ENCODE measurements around the gene MINK1. TPM values are rescaled to one million over a fixed set of nuclear protein-coding genes. Genes with fewer than 3 reads are reported as not detected.

MINK1 gene
- total and polyA plus RNA-seq, 2 of the 13 experiments (the other 11 are each of a cell fraction or from before 2014, with no cell fraction given): 17.2 to 63.9 TPM

DNA sequence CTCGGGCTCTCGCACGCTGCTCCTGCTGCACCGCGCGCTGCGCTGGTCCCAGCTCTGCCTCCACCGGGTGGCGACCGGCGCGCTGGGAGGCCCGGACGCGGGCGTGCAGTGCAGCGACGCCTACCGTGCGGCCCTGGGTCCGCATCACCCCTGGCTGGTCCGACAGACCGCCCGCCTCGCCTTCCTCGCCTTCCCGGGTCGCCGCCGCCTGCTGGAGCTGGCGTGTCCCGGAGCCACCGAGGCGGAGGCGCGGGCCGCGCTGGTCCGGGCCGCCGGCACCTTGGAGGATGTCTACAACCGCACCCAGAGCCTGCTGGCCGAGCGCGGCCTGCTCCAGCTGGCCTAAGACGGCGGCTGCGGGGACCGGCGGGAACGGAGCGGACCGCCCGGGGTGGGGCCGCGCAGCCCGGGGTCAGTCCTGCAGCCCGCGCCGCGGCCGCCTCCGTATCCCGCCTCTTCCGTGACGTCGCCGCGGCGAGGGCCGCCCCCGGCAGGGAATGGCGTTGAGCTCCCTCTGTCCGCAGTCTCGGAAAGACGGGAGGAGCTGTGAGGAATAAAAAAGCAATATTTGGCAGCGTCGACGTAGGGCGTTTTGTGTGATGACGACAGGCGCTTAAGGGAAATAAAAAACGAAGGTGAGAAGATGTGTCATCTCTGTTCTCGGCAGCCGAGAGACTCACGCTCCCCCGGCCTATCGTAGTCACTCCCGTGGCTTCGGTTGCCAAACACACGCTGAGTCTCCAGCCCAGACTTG lies 43.0 kb upstream of the MINK1 start (continued):
- TF ChIP-seq, protein P1, sequence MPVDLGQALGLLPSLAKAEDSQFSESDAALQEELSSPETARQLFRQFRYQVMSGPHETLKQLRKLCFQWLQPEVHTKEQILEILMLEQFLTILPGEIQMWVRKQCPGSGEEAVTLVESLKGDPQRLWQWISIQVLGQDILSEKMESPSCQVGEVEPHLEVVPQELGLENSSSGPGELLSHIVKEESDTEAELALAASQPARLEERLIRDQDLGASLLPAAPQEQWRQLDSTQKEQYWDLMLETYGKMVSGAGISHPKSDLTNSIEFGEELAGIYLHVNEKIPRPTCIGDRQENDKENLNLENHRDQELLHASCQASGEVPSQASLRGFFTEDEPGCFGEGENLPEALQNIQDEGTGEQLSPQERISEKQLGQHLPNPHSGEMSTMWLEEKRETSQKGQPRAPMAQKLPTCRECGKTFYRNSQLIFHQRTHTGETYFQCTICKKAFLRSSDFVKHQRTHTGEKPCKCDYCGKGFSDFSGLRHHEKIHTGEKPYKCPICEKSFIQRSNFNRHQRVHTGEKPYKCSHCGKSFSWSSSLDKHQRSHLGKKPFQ (CRISPR knock-in tag; IDR thresholded peaks at IDR 0.05; ENCODE audit: insufficient replicate concordance): no peak
- TF ChIP-seq TEAD2 (CRISPR knock-in tag; IDR thresholded peaks at IDR 0.05) (no peak), ZEB1 (IDR thresholded peaks at IDR 0.05; ENCODE audit: insufficient replicate concordance, low read depth) (peak; percentile 16), BCLAF1 (IDR thresholded peaks at IDR 0.05) (no peak), ZKSCAN8 (CRISPR knock-in tag; IDR thresholded peaks at IDR 0.05; ENCODE audit: borderline replicate concordance) (no peak), SMYD3 (CRISPR knock-in tag; IDR thresholded peaks at IDR 0.05) (no peak), ZNF225 (CRISPR knock-in tag; IDR thresholded peaks at IDR 0.05) (peak; percentile 67), THAP7 (CRISPR knock-in tag; IDR thresholded peaks at IDR 0.05) (no peak; the same call in 1 of the 2 replicates), GABPB1 (CRISPR knock-in tag; IDR thresholded peaks at IDR 0.05) (peak; percentile 88), ZNF839 (CRISPR knock-in tag; IDR thresholded peaks at IDR 0.05; ENCODE audit: borderline replicate concordance) (no peak), ZBTB10 (CRISPR knock-in tag; IDR thresholded peaks at IDR 0.05; ENCODE audit: borderline replicate concordance) (peak; percentile 76), ARID2 (CRISPR knock-in tag; IDR thresholded peaks at IDR 0.05; ENCODE audit: borderline replicate concordance) (peak; percentile 95), MTF2 (CRISPR knock-in tag; IDR thresholded peaks at IDR 0.05; ENCODE audit: borderline replicate concordance) (no peak), ZBTB42 (CRISPR knock-in tag; IDR thresholded peaks at IDR 0.05) (no peak), ZNF382 (CRISPR knock-in tag; IDR thresholded peaks at IDR 0.05; ENCODE audit: borderline replicate concordance) (no peak), RELA (CRISPR knock-in tag; IDR thresholded peaks at IDR 0.05) (no peak), MED8 (CRISPR knock-in tag; IDR thresholded peaks at IDR 0.05; ENCODE audit: insufficient replicate concordance) (peak; percentile 6)
- TF ChIP-seq, protein P2, sequence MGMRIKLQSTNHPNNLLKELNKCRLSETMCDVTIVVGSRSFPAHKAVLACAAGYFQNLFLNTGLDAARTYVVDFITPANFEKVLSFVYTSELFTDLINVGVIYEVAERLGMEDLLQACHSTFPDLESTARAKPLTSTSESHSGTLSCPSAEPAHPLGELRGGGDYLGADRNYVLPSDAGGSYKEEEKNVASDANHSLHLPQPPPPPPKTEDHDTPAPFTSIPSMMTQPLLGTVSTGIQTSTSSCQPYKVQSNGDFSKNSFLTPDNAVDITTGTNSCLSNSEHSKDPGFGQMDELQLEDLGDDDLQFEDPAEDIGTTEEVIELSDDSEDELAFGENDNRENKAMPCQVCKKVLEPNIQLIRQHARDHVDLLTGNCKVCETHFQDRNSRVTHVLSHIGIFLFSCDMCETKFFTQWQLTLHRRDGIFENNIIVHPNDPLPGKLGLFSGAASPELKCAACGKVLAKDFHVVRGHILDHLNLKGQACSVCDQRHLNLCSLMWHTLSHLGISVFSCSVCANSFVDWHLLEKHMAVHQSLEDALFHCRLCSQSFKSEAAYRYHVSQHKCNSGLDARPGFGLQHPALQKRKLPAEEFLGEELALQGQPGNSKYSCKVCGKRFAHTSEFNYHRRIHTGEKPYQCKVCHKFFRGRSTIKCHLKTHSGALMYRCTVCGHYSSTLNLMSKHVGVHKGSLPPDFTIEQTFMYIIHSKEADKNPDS (CRISPR knock-in tag; IDR thresholded peaks at IDR 0.05): no peak; the same call in 1 of the 2 replicates
